Stimulated activated CD8-positive, alpha-beta memory T cell treated with anti-CD3 and anti-CD28 coated beads, Interleukin-2, amount 100 ng/mL, for 48 hours (primary cell): ENCODE data around the gene ZNF273.
"Not testable (repeated sequence)": the region's sequence is repeated elsewhere in the genome, so short reads cannot be mapped to it uniquely, and the experiment has no call there.

Experiments used
- DNase-seq, 2 donors: peaks; one replicate each; pipeline ENCODE4 v3.0.0-alpha.2; 2020; ENCODE audit warnings: low read depth in 2 of 2

The ZNF273 gene

GRCh38 chr7:64902806-64903721 lies at the start of gene ZNF273:
TSS of gene ZNF273 (plus strand) at chr7:64903273. CDS start at chr7:64903318, 45 bp downstream.
- peak; percentile 78 to 86 for DNase-seq

- no peak for DNase-seq
Measured at GRCh38 chr7:64853679-64854078, 49.4 kb upstream of the ZNF273 start.

GRCh38 chr7:64854969-64855368 lies 48.1 kb upstream of the ZNF273 start:
- no peak for DNase-seq

GRCh38 chr7:64863021-64863420 lies 40.1 kb upstream of the ZNF273 start:
- no peak for DNase-seq

- not testable (repeated sequence) for DNase-seq
Measured at GRCh38 chr7:64863530-64863929, 39.5 kb upstream of the ZNF273 start.

- DNase-seq, result no peak
Measured at GRCh38 chr7:64863969-64864368, 39.1 kb upstream of the ZNF273 start.

- DNase-seq, result no peak
Measured at GRCh38 chr7:64867863-64868440, 35.1 kb upstream of the ZNF273 start.

GRCh38 chr7:64868499-64868898 lies 34.6 kb upstream of the ZNF273 start:
- DNase-seq, result no peak

- no peak for DNase-seq
Measured at GRCh38 chr7:64869121-64869725, 33.9 kb upstream of the ZNF273 start.

GRCh38 chr7:64869912-64870562 lies 33.0 kb upstream of the ZNF273 start:
- no peak for DNase-seq

- DNase-seq, result no peak
Measured at GRCh38 chr7:64870656-64871055, 32.4 kb upstream of the ZNF273 start.

GRCh38 chr7:64871761-64872160 lies 31.3 kb upstream of the ZNF273 start:
- DNase-seq, result no peak

- DNase-seq, result no peak
Measured at GRCh38 chr7:64872351-64873154, 30.5 kb upstream of the ZNF273 start.

GRCh38 chr7:64873155-64873500 lies 29.9 kb upstream of the ZNF273 start:
- DNase-seq, result no peak

- no peak for DNase-seq
Measured at GRCh38 chr7:64873517-64873916, 29.6 kb upstream of the ZNF273 start.

GRCh38 chr7:64874114-64874513 lies 29.0 kb upstream of the ZNF273 start:
- DNase-seq, result no peak

- DNase-seq, result no peak
Measured at GRCh38 chr7:64874562-64875250, 28.4 kb upstream of the ZNF273 start.

- no peak for DNase-seq
Measured at GRCh38 chr7:64875258-64875657, 27.8 kb upstream of the ZNF273 start.

GRCh38 chr7:64875658-64876406 lies 27.2 kb upstream of the ZNF273 start:
- DNase-seq, result no peak
